SW 1271 (cell line): ENCODE measurements around the gene DENND1A.

Experiments
- DNase-seq, 2 experiments: peaks; one replicate each; lab custom pipeline; 2025; lab: John Stamatoyannopoulos, UW

Gene DENND1A

DNA sequence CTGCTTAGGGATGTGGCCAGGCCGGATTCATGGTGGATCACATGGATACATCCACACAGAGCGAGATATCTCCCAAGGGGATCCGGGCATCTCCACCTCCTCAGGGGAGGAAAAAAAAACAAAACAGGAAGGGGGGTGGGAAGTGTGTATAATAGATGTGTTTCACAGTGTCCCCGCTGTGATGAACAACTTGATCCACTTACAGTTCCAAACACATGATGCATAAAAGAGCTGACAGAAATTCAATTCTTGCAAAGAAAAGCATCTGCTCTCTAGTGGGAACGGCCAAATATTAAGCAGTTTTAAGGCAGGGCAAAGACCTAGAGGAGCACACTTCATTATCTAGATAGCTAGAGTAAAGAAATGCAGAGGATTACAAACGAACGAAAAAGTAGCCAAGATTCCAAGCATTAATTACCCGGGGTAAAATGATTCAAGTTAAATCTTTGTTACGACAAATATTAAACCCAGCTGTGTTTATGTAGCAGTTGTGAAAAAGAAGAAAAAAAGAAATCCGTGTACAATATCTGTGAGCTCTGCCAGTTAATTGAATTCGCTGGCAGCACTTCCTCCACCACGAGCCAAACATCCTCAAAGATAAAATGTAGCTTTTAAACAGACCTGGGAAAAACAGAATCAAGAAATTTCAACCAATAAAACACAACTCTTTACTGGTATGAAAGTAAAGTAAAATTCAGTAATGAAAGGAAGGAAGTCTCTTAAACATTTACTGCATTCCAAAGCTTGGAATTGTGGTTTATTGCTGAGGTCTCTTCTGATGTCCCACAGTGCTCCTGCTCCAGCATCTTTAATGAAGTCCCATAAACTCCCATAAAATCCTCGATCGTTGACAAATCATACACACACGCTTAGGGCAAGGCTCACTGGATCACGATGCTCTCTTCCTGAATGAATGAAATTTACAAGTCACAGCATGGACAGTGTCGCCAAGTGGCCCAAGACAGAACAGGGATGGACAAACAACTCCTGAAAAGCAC is 360.9 kb downstream of the DENND1A start:
- DNase-seq, result no peak

DNA sequence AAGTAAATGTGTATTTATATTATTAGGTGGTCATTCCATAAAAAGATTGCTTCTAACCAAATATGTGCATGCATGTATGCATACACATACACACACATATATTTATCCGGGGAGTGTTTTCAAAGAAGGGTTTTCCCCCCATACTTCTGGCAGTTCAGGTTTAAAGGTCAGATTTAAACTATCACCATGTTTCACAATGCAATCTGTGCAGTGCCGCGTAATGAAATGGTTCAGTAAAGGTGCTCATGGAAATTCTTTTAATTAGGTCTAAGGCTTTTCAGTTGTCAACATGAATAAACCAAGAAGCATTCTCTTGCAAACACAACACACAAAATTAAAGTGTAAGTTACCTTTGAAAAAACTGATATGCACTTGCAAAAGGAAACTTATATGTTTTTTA is 362.9 kb downstream of the DENND1A start:
- no peak for DNase-seq

DNA sequence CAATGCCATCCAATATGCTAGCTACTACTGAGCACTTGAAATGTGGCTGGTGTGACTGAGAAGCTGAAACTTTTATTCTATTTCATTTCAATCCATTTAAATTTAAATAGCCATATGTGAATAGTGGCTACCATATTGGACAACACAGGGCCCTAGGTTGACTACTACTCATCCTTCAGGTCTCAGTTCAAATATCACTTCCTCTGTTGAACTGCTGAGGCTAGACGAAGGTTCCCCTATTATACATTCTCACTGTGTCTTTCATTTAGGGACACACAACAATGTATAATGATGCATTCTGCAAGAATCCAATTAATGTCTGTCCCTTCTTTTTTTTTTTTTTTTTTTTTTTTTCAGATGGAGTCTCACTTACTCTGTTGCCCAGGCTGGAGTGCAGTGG is 365.3 kb downstream of the DENND1A start:
- no peak for DNase-seq

DNA sequence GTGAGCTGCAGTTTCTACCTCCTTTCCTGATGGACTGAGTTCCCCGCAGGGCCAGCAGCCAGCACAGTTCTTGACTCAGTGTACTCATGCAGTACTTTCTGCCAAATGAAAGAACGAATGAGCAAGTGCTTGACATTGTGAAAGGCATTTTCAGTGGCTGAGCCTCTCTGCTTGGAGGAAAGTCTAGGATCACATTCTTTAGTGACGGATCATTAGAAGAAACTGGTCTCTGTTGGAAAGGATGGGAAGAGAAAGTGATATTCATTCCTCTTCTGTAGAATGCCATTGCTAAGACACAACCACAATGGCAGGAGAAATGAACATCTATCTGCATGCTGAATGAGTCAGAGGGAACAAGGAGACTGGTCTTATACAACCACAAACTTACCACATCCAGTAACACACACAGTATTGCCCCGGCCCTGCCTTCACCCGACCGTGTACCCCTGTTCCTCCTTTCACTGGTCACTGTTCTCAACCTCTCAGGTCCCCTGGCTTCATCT is 367.0 kb downstream of the DENND1A start:
- no peak for DNase-seq

DNA sequence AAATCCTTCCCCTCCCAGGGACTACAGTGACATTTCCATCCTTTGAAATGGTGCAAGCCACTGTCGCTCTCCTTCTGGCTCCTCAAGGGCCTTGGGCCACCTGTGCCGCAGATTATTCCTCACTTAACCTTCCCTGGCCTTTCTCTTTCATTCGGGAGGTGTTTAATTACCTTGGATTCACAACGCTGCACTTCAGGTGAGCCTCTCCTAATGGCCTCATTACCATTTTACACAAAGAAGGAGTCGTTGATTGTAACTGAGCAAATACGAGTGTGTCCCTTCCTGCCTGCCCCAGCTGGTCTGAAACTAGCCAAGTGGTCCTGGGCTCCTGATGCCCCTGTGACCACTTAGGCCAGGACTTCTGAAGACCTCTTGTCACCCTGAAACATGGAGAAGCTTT is 368.9 kb downstream of the DENND1A start:
- DNase-seq, result no peak

DNA sequence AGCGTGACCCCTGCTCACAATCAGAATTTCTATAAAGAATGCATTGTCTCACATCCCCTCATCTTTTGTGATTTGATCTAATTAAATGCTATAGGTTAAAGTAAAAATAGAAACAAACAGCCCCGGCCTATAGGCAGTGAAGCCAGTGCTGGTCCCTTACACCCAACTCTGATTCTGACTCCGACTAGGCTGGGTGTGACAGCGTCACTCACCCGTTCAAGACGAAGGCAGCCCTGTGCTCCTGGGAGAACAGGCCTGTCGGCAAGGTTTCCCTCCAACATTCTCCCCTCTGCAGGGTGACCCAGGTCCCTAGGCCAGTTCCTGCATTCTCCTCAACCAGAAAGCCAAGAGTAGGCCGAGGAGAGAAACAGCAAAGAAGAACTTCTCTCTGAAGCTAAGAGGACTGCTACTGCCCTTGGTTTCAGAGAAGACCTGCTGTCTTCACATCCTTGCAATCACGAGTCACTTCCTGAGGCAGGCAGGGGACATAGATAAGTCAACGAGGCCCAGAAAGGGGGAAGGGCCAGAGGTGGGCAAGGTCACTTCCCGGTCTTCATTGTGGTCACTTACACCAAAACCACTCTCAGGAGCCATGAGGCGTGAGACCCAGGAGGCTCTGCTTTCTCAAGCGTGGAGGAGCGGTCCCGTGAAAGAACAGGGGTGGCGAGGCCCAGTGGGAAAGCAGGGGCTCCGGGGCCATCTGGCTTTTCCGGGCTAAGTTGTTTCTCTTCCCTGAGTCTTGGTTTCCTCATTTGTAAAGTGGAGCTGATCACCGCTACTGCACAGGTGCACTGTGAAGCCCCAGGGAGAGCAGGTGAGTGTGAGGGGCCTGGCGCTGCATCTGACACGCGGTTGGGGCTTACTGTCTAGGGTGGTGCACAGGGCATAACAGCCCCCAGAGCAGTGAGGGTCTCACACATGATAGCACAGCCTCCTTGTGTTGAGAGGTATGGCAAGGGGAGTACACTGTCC is 373.2 kb downstream of the DENND1A start:
- DNase-seq, result no peak

DNA sequence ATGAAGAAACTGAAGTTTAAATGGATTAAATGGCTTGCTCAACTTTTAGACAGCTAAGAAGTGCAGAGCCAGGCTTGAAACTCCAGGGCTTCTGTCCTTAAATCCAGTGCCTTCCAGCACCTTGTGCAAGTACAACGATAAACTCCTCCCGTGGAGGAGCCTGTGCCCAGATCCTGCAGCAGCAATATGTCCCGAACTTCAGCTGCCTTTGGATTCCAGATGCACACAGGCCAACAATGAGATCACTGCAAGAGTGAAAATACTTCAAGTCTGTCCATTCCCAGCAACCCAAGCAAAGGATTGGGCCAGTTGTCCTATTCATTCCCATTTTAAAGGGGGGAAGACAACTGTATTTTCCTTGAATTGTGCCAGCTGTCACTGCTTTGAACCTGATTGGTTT is 374.3 kb downstream of the DENND1A start:
- no peak for DNase-seq

DNA sequence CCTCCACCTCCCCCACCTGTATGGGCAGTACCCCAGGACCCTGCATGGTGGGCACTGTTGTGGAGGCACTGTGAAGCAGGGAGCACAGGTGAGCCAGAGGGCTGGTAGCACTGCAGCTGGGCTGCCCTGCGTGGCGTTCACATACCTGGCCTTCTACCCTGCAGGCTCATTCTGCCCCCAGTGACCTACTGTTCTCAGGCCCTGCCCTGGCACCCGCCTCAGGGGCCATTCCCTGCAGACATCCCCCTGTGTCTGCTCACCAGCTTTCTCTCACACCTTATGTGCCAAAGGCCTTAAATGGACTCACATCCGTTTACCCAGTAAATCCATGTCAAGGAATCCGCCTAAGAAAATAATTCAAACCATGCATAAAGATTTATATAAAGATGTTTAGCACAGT is 377.4 kb downstream of the DENND1A start:
- DNase-seq, result no peak

DNA sequence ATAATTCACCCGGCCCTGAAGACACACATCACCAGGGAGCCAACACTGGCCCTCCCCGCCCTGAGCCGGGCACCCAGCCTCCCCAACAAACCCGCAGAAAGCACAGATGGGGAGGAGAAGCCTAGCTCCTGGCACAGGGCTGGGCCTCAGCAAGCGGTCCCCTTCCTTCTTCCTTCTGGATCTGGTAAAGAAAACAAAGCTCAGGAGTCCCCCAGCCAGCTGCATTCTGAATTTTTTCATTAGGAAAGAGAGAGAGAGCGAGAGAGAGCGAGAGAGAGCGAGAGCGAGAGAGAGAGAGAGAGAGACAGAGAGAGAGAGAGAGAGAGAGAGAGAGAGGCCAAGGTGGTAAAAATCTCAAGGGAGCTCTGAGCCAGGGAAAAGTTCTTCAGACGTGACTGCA is 378.2 kb downstream of the DENND1A start:
- no peak for DNase-seq

DNA sequence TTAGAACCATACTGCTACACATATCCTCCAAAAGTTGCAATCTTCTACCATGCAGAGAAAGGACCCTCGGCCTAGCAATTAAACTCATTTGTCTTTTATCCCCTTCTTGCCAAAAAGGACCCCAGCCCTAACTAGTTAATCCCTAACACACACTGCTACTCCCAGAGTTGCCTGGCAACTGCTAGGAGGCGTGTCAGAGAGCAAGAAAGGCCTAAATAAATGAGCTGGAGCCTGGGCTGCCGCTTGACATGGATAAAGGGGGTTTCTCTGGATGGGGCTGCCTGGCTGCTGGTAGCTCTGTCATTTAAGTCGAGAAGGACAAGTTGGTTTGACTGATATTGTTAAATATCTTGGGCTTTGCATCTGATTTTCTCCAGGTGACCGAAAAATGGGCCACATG is 379.1 kb downstream of the DENND1A start:
- no peak for DNase-seq

DNA sequence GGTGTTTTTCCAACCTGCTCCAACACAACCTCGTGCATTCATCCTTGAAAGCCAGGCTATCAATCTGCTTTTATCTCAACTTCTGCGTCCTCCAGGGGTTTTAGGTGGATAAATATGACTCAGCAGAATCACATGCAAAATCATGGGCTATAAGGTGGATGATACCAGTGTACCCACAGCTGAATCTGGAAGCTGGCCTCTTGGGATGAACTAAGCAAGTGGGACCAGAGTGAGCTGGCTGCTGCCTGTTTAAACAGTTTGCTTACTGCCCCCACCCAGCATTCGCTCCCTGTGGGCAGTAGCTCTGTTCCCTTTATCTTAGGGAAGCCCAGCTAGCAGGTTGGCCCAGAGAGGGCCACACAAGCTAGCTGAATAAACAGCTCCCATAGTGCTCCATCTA is 379.9 kb downstream of the DENND1A start:
- DNase-seq, result no peak

DNA sequence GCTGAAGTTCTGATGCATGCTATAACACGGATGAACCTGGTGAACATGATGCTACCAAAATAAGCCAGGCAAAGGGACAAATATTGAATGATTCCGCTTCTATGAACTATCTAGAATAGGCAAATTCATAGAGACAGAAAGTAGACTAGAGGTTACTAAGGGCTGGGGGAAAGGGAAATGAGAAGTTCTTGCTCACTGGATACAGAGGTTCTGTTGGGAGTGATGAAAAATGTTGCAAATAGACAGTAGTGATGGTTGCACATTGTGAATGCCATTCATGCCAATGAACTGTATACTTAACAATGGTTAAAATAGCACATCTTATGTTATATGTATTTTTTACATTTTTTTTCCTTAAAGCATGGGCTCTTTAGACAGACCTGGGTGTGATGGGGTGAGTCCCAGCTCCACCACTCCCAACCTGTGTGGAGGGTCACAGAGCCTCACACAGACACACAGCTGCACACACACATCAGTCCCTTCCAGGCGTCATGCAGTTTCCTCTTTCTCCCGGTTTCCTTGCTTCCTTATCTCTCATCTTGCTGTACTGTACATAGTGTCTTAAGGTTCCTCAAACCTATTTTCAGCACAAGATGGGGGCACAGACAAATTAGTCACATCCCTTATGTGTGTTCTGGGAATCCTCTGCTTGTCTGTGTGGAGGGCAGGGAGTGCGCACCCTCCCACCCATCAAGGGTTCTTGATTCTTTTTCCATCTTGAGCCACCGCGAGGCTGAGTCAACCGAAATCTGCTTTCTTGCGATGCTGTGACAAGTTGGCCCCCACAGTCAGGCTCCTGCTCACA is 381.0 kb downstream of the DENND1A start:
- no peak for DNase-seq

DNA sequence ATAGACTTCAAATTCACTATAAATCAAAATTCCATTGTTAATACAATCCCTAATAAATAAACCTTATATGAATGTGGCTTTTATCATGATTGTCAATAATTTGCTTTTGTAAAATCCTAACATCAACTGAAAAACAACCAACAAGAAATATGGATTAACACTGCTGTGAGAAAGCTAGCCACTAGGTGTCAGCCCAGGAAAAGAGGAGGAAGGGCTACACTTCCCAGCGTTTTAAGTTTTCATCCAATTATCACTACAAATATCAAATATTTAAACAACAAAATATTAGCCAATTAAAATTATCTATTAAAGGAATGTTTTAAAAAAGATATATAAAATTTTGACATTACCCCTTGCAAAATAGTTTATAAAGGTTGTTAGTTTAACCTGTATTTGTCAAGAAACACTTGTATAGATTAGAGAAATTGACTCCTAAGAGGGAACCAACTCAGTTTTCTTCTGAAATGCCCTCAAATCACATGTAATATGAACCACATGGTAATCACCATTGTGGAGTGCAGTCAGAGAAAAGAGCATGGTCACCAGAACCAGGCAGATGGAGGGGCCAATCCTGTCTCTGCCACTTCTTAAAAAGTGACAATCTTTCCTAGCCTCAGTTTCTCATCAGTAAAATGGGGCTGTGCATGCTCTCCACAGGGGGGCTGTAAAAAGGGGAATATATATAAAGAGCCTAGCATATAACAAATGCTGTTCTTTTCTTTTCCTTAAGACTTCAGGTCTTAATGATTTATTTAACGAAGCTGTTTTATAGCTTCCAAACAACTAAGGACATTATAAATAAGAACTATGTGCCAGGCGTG is 385.7 kb downstream of the DENND1A start:
- peak in 1 of 2 experiments; percentile 46 for DNase-seq

DNA sequence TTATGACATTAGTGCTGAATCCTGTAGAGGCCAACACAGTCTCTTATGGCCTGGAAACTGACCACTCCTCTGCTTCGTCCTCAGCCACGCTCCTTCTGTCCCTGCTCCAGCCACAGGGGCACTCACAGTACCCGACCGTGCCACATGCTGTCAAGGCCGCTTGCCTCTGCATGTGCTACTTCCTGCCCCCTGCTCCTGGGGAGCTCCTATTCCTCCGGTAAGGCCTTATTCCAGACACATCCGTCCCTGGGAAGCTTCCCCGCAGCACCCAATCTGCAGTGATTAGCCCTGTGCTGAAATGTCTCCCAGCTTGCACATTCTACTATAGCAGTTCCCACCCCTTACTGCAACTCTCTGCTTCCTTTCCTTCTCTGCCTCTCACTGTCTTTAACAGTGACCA is 386.4 kb downstream of the DENND1A start:
- no peak for DNase-seq

DNA sequence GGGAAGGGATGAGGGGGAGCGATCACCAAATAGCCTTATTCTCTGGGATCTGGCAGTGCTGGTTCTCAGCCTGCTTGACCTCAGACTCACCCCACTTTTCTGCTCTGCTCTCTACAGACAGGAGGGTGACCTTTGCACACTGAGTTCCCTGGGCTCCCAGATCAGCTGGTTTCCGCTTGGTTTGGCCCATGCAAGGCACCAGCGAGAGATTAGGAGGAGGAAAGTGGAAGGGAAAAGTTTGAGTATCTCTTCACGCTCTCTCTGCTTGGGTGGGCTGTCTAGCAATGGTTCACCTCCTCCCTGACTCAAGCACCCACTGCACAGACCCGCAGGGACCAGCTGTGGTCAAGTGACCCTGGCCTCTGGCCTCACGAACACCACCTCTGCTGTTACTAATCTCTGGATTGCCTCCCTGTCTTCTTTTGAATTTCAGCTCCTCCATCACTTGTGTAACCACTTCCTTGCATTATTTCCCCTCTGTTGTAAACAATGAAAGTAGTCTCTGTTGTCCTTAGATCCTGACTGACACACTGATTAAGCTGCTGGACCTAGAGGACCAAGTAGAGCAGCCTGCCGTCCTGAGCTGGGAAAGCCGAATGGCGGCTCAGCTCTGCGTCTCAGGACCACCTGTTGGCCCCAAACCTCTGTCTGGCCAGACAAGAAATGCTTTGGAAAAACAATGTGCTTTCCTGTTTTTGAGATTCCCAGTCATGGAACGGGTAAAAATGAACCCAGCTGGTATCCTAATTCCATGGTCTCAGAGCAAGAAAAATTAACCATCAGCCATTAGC is 387.3 kb downstream of the DENND1A start:
- no peak for DNase-seq

DNA sequence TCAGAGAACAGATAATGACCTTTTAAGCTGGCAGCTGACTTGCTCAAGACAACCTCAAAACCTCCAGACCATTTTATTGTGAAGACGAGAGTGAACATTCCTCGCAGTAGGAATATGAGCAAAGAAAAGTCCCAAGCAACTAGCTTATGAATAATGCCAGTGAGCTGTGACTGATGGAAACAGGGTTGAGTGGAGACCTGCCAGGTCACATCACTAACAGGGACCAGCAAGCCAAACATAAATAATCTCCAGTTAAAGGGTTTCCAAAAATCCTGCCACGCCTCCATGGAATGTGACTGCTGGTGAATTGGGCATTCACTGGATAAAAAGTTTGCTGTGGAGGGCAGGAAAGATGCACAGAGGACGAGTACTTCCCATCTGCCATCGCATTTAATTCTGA is 388.5 kb downstream of the DENND1A start:
- no peak for DNase-seq

DNA sequence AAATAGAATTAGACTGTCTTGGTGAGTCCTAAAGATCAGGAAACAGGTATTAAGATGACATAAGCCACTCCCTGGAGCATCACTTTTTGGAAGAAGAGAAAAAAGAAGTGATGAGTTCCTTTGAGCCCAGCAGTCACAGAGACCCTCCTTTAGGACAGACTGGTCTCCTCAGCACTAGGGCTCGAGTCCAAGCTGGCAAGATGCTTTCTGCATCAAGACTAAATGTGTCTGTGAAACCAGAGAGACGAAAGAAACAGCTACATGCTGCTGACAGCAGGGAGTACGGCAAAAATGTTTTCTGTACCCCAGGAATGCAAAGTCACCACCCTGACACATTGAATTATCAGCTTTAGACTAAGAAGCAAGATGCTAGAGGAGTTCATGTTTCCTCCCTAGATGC is 389.5 kb downstream of the DENND1A start:
- DNase-seq, result no peak

DNA sequence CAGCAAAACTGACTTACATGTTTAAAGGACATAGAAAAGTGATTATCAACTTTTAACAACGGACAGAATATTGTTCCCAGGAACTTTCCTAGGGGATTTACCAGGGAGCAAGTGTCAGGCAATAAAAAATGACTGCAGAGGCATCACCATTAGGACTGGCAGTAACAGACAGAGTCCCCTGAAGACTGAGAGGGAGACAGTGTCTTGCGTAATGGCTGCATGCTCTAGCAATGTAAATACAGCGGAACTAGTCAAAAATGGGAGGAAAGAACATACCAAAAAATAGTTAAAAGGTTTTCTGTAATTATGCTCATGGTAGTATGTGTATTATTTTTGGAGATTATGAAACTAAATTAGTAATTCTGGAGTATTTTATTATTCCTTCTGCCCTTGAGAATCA is 392.1 kb downstream of the DENND1A start:
- no peak for DNase-seq

DNA sequence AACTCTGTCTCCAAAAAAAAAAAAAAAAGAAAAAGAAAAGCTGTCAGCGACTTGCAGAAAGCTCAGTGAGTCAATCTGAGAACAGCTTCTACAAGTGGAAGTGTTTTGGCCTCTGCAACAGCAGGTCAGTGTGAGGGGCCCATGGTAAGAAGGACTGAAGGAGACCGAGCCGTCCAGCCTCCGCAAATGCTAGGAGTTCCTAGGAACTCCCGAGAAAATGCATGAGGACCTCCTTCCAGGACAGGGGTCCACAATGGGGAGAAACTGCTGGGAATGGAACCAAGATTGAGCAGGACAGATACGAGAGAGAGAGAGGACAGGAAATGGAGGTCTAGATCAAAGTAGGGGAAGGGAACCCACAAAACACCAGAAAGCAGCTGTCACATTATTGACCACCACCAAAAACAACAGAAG is 393.5 kb downstream of the DENND1A start:
- DNase-seq, result no peak

DNA sequence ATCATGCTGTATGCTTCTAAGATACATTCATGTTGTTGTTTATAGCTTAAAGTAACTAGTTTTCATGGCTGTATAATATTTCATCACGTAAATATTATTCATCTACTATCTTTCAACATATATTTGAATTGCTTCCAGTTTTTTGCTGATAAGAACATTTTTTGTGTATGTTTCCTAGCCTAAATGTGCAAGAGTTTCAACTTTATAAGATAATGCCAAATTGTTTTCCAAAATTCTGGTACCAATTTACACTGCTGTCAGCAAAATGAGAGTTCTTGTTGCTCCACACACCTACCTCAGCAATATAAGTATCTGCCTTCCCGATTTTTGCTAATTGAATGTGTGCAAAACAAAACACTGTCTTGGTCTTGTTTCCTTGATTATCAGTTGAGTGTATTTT is 395.6 kb downstream of the DENND1A start:
- no peak for DNase-seq
